GM10266 (cell line): ENCODE data around the gene MAPK8.

Experiments
- DNase-seq: peaks from one replicate; pipeline ENCODE4 v3.0.0; 2012; ENCODE audit errors: extremely low spot score
- CTCF ChIP-seq: IDR thresholded peaks from 2 replicates; pipeline ENCODE4 v1.5.1; 2012; ENCODE audit warnings: mild to moderate bottlenecking, low read depth; ENCODE audit not compliant: control insufficient read depth, insufficient read depth; ENCODE audit errors: missing control alignments

MAPK8 gene

DNA sequence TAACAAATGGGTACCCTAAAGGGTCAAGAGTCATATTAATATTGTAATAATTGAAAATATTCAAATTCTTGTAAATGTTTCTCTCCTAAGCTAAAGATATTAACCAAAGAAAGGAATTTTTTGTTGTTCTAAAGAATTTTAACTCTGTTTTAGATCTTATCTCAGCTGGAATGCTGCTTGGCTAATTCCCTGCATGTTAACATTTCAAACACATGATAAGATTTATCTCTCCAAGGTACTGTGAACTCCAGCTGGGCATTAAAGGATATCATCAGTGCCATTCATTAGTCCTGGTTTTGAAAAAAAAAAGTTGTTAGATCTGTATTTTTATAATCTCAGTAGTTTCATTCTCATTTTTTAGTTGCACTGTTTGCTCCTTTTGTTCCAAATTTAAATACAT is 76.9 kb downstream of the MAPK8 start:
- no peak for DNase-seq
- TF ChIP-seq CTCF = no peak

GRCh38 chr10:48384699-48384982 is 78.2 kb downstream of the MAPK8 start:
- TF ChIP-seq CTCF = no peak
- DNase-seq = no peak

- TF ChIP-seq CTCF = no peak
- DNase-seq = no peak
Measured at GRCh38 chr10:48389272-48389671, 82.8 kb downstream of the MAPK8 start.

DNA sequence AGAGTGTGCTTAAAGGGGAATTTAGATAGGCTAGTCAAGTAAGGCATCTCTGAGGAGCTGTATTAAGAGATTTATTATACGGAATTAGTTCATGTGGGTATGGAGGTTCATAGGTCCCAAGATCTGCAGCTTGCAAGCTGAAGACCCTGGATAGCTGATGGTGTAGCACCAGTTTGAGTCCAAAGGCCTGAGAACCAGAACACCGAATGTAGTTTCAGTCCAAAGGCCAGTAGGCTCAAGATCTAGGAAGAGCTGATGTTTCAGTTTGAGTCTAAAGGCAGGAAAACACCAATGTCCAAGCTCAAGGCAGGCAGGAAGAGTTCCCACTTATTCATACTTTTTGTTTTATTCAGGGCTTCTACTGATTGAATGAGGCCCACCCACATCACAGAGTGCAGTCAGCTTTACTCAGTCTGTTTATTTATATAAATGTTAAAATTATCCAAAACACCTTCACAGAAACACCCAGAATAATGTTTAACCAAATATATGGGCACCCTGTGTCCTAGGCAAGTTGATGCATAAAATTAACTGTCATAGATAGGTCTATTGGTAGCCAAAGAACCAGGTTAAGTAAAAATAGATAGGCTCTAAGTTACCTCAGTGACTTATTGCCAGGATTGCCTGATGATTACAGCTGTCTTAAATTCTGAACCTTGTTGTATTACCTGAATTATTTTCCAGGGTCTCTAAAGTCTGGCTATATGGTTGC is 83.5 kb downstream of the MAPK8 start:
- DNase-seq = no peak
- no peak for TF ChIP-seq CTCF

- TF ChIP-seq CTCF = no peak
- no peak for DNase-seq
Measured at GRCh38 chr10:48390558-48390871, 84.0 kb downstream of the MAPK8 start.

- TF ChIP-seq CTCF = no peak
- DNase-seq = peak; percentile 9
Measured at GRCh38 chr10:48390933-48391845, 84.7 kb downstream of the MAPK8 start.

DNA sequence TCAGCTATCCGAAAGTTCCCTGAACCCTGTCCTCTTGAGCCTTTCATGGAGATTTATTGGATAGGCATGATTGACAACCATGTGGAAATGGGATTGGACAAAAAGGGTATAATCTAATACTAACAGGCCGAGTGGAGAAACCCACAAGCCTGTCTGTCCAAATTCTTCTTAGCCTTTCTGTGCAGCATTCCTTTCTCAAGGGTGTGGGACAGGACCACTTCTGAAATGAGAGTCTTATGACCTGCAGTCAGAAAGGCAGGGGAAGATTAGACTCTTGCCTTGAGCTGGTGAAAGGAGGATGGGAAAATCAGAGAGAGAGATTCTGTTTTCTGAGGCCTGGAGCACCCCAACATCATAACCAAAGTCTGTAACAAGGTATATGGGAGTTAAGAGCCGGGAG is 85.5 kb downstream of the MAPK8 start:
- DNase-seq = no peak
- no peak for TF ChIP-seq CTCF
